H1 (cell line): Measurements from ENCODE around the gene SLC38A5. TPM values are rescaled to one million over a fixed set of nuclear protein-coding genes. Genes with fewer than 3 reads are reported as not detected.

Experiments used
- CTCF ChIA-PET: fragments of 300-600 bp; sonication (Branson Sonifier 250); formaldehyde crosslinking; loops from one replicate; lab custom pipeline; 2021; ENCODE audit not compliant: partially characterized antibody; lab: Charles Lee
- POLR2A ChIA-PET: fragments of 300-600 bp; sonication (Branson Sonifier 250); formaldehyde crosslinking; loops from one replicate; lab custom pipeline; 2021; ENCODE audit warnings: inconsistent platforms; ENCODE audit not compliant: partially characterized antibody; lab: Charles Lee
- DNase-seq, 2 experiments: peaks; one replicate each; pipeline versions ENCODE4 v3.0.0 to v3.0.0-alpha.2; 2010 to 2022; ENCODE audit warnings: low spot score in 2 of 2, low read depth in 1 of 2, mixed read lengths in 1 of 2
- FAIRE-seq: peaks from 2 replicates; lab custom pipeline; 2011; peaks lifted over from hg19 to GRCh38; lab: Jason Lieb, UNC
- H2AFZ ChIP-seq: 2 replicates; pipeline ENCODE4 v1.8.1; 2012; ENCODE audit warnings: low read length, inconsistent platforms
- H2AK5ac ChIP-seq: 2 replicates; pipeline ENCODE4 v1.6.1; 2013; ENCODE audit warnings: low read depth, low read length
- H2BK120ac ChIP-seq: replicated peaks from 2 replicates; pipeline ENCODE3; 2013; ENCODE audit warnings: low read depth, low read length, inconsistent platforms
- H2BK12ac ChIP-seq: 2 replicates; pipeline ENCODE4 v1.6.1; 2013; ENCODE audit warnings: low read depth, low read length
- H2BK15ac ChIP-seq: 2 replicates; pipeline ENCODE4 v1.6.1; 2013; ENCODE audit warnings: low read length
- H2BK20ac ChIP-seq: 2 replicates; pipeline ENCODE4 v1.6.1; 2013; ENCODE audit warnings: low read length
- H2BK5ac ChIP-seq: 2 replicates; pipeline ENCODE4 v1.6.1; 2013; ENCODE audit warnings: low read depth, low read length
- H3K14ac ChIP-seq: 2 replicates; pipeline ENCODE4 v1.6.1; 2013; ENCODE audit warnings: inconsistent platforms; ENCODE audit not compliant: insufficient read length
- H3K18ac ChIP-seq: 2 replicates; pipeline ENCODE4 v1.6.1; 2013; ENCODE audit warnings: low read length; ENCODE audit errors: extremely low read depth
- H3K23ac ChIP-seq: 2 replicates; pipeline ENCODE4 v1.6.1; 2013; ENCODE audit warnings: inconsistent platforms; ENCODE audit not compliant: insufficient read length
- H3K23me2 ChIP-seq: 2 replicates; pipeline ENCODE4 v1.6.1; 2013; ENCODE audit warnings: low read depth, low read length
- H3K27ac ChIP-seq: 2 replicates; pipeline ENCODE4 v1.6.1; 2011; ENCODE audit warnings: low read depth, low read length, inconsistent platforms
- H3K27me3 ChIP-seq, 4 experiments: replicated peaks in 1 of 4; 1 replicate in 1 of 4; 2 replicates in 3 of 4; pipeline versions ENCODE4 v1.6.1 to v1.8.1; 2011 to 2013; ENCODE audit warnings: low read length in 3 of 4, mild to moderate bottlenecking in 3 of 4, inconsistent platforms in 2 of 4, mixed read lengths in 2 of 4, moderate library complexity in 1 of 4; ENCODE audit not compliant: control insufficient read depth in 3 of 4, insufficient read depth in 3 of 4; ENCODE audit errors: extremely low read depth in 1 of 4
- H3K36me3 ChIP-seq, 4 experiments: 2 replicates each; pipeline versions ENCODE4 v1.6.1 to v1.8.1; 2011 to 2013; ENCODE audit warnings: mild to moderate bottlenecking in 4 of 4, low read length in 3 of 4, moderate library complexity in 2 of 4, control low read depth in 1 of 4, inconsistent platforms in 1 of 4; ENCODE audit not compliant: insufficient read depth in 4 of 4, control insufficient read depth in 2 of 4
- H3K4ac ChIP-seq: replicated peaks from 2 replicates; pipeline ENCODE3; 2013; ENCODE audit warnings: low read length, low read depth, mixed read lengths, inconsistent platforms; ENCODE audit not compliant: insufficient read length
- H3K4me1 ChIP-seq, 4 experiments: replicated peaks in 1 of 4; 1 replicate in 1 of 4; 2 replicates in 3 of 4; pipeline versions ENCODE4 v1.6.1 to v1.8.1; 2011 to 2013; ENCODE audit warnings: low read length in 3 of 4, inconsistent platforms in 2 of 4, mixed read lengths in 1 of 4; ENCODE audit not compliant: insufficient read depth in 4 of 4, control insufficient read depth in 3 of 4
- H3K4me2 ChIP-seq, 2 experiments: 2 replicates each; pipeline versions ENCODE4 v1.6.1 to v1.8.1; 2011 to 2013; ENCODE audit warnings: low read depth in 2 of 2, low read length in 2 of 2, control low read depth in 1 of 2, inconsistent platforms in 1 of 2, mild to moderate bottlenecking in 1 of 2; ENCODE audit not compliant: insufficient read depth in 1 of 2
- H3K4me3 ChIP-seq, 4 experiments: fragments of 200-600, 300-600 bp in 1 of 4; sonication (generic), shearing (Covaris generic), sonication (Bioruptor Twin) in 1 of 4; 2 replicates each; pipeline versions ENCODE4 v1.5.1 to v1.8.1; 2011 to 2016; ENCODE audit warnings: low read length in 4 of 4, low read depth in 3 of 4, control low read depth in 2 of 4, inconsistent platforms in 2 of 4, mild to moderate bottlenecking in 2 of 4, mixed read lengths in 1 of 4, moderate library complexity in 1 of 4; ENCODE audit not compliant: insufficient read depth in 2 of 4; ENCODE audit errors: extremely low read depth in 1 of 4
- H3K56ac ChIP-seq: replicated peaks from 2 replicates; pipeline ENCODE3; 2013; ENCODE audit warnings: low read depth, mild to moderate bottlenecking, mixed read lengths, low read length, inconsistent platforms; ENCODE audit not compliant: insufficient read length
- H3K79me1 ChIP-seq: 2 replicates; pipeline ENCODE4 v1.6.1; 2013; ENCODE audit warnings: low read depth, low read length, control low read depth
- H3K79me2 ChIP-seq, 2 experiments: 2 replicates each; pipeline versions ENCODE4 v1.6.1 to v1.8.1; 2012 to 2013; ENCODE audit warnings: low read length in 2 of 2, mild to moderate bottlenecking in 2 of 2, inconsistent platforms in 1 of 2; ENCODE audit not compliant: insufficient read depth in 2 of 2, control insufficient read depth in 1 of 2
- H3K9ac ChIP-seq, 4 experiments: replicated peaks in 1 of 4; 1 replicate in 1 of 4; 2 replicates in 3 of 4; pipeline versions ENCODE4 v1.6.1 to v1.8.1; 2011 to 2013; ENCODE audit warnings: low read depth in 3 of 4, low read length in 3 of 4, control low read depth in 2 of 4, mild to moderate bottlenecking in 2 of 4, moderate library complexity in 2 of 4, inconsistent platforms in 1 of 4; ENCODE audit errors: extremely low read depth in 1 of 4
- H3K9me3 ChIP-seq, 2 experiments: 2 replicates each; pipeline versions ENCODE4 v1.6.1 to v1.8.1; 2012 to 2013; ENCODE audit warnings: mild to moderate bottlenecking in 2 of 2, moderate library complexity in 2 of 2, control low read depth in 1 of 2, inconsistent platforms in 1 of 2, low read depth in 1 of 2, low read length in 1 of 2, mixed read lengths in 1 of 2; ENCODE audit not compliant: insufficient read depth in 2 of 2
- H4K20me1 ChIP-seq, 2 experiments: replicated peaks in 1 of 2; 2 replicates each; pipeline versions ENCODE3 to v1.8.1; 2011 to 2013; ENCODE audit warnings: inconsistent platforms in 2 of 2, low read length in 2 of 2, mild to moderate bottlenecking in 1 of 2; ENCODE audit not compliant: insufficient read depth in 2 of 2, control insufficient read depth in 1 of 2
- H4K5ac ChIP-seq: 2 replicates; pipeline ENCODE4 v1.6.1; 2013; ENCODE audit warnings: low read length, low read depth, mixed read lengths, inconsistent platforms; ENCODE audit not compliant: insufficient read length
- H4K8ac ChIP-seq: 2 replicates; pipeline ENCODE4 v1.8.0; 2013; ENCODE audit warnings: mild to moderate bottlenecking, moderate library complexity, low read length, inconsistent platforms; ENCODE audit not compliant: insufficient read depth; ENCODE audit errors: extremely low read depth
- H4K91ac ChIP-seq: replicated peaks from 2 replicates; pipeline ENCODE3; 2013; ENCODE audit warnings: low read length, mixed read lengths, inconsistent platforms; ENCODE audit not compliant: insufficient read length
- BACH1 ChIP-seq: IDR thresholded peaks from 2 replicates; pipeline ENCODE4 v1.6.1; 2012; ENCODE audit warnings: low read length, improper control_type of control experiment
- BRCA1 ChIP-seq: IDR thresholded peaks from 2 replicates; pipeline ENCODE4 v1.6.1; 2012; ENCODE audit warnings: low read depth, low read length, improper control_type of control experiment
- CEBPB ChIP-seq: IDR thresholded peaks from 2 replicates; pipeline ENCODE4 v1.6.1; 2012; ENCODE audit warnings: low read depth, low read length
- EGR1 ChIP-seq: IDR thresholded peaks from 2 replicates; pipeline ENCODE4 v1.6.1; 2011; ENCODE audit warnings: low read depth, low read length, borderline replicate concordance
- EP300 ChIP-seq, 2 experiments: IDR thresholded peaks; 1 replicate in 1 of 2; 2 replicates in 1 of 2; pipeline ENCODE4 v1.6.1; 2011 to 2012; ENCODE audit warnings: low read depth in 2 of 2, low read length in 2 of 2, mild to moderate bottlenecking in 2 of 2, borderline replicate concordance in 1 of 2, inconsistent platforms in 1 of 2, moderate library complexity in 1 of 2
- KDM5A ChIP-seq: fragments of 200-600 bp; IDR thresholded peaks from 2 replicates; pipeline ENCODE4 v1.7.1; 2012; ENCODE audit warnings: mild to moderate bottlenecking, low read length, inconsistent platforms, mixed read lengths
- NANOG ChIP-seq: IDR thresholded peaks from 2 replicates; pipeline ENCODE4 v1.6.1; 2011; ENCODE audit warnings: low read length, low read depth, mild to moderate bottlenecking, inconsistent platforms; ENCODE audit not compliant: insufficient read depth, poor library complexity, severe bottlenecking
- RFX5 ChIP-seq: IDR thresholded peaks from 2 replicates; pipeline ENCODE4 v1.6.1; 2011; ENCODE audit warnings: low read depth, low read length, improper control_type of control experiment, borderline replicate concordance
- SP2 ChIP-seq: IDR thresholded peaks from 2 replicates; pipeline ENCODE4 v1.6.1; 2012; ENCODE audit warnings: mild to moderate bottlenecking, low read length, inconsistent platforms
- TBP ChIP-seq: IDR thresholded peaks from 2 replicates; pipeline ENCODE4 v1.6.1; 2011; ENCODE audit warnings: low read depth, low read length, improper control_type of control experiment
- YY1 ChIP-seq: IDR thresholded peaks from 2 replicates; pipeline ENCODE4 v1.6.1; 2011; ENCODE audit warnings: low read depth, mild to moderate bottlenecking, low read length
- ZNF274 ChIP-seq: IDR thresholded peaks from 2 replicates; pipeline ENCODE4 v1.7.0; 2012; ENCODE audit warnings: low read length, borderline replicate concordance; ENCODE audit errors: extremely low read depth
- whole genome bisulfite sequencing, 2 experiments: shearing (Covaris generic) in 1 of 2; methylation state at CpG; one replicate each; pipeline versions ENCODE4 v1.1.6 to v1.1.7; 2013 to 2015; ENCODE audit warnings: low lambda C conversion rate in 2 of 2, mixed read lengths in 2 of 2, inconsistent platforms in 1 of 2, low coverage in 1 of 2, missing lambda C conversion rate in 1 of 2; ENCODE audit not compliant: insufficient replicate concordance in 2 of 2, insufficient coverage in 1 of 2, insufficient read length in 1 of 2; ENCODE audit errors: extremely low coverage in 1 of 2, missing lambda C conversion rate in 1 of 2; 5-methylcytosine and 5-hydroxymethylcytosine counted together
- polyA plus RNA-seq, 7 experiments: library from polyadenylated mRNA; depleted of rRNA in 3 of 7; stranded (reverse) in 5 of 7; unstranded in 2 of 7; fragments of >200 nt in 5 of 7; fragments of 200-250 nt in 2 of 7; gene quantifications; 1 replicate in 5 of 7; 2 replicates in 1 of 7; 4 replicates in 1 of 7; pipeline versions ENCODE4 v1.2.1 to v1.2.3, GENCODE V29; 2011 to 2013; ENCODE audit warnings: missing spikeins in 2 of 7, mixed read lengths in 2 of 7
- total RNA-seq: library from RNA; stranded (reverse); fragmentation: NEBNext Ultra II Directional; extraction: Animal tissue kit (Norgen Biotek cat#: 25700); gene quantifications from 2 replicates; pipeline ENCODE4 v1.2.1, GENCODE V29; 2021
- TF ChIP-seq, protein P1 (sequence below): IDR thresholded peaks from 2 replicates; pipeline ENCODE4 v1.6.1; 2011; ENCODE audit warnings: low read depth, mild to moderate bottlenecking, low read length; ENCODE audit not compliant: insufficient read depth
- TF ChIP-seq, protein P2 (sequence below): IDR thresholded peaks from 2 replicates; pipeline ENCODE4 v1.6.1; 2012; ENCODE audit warnings: inconsistent platforms

The SLC38A5 gene
- total and polyA plus RNA-seq, 2 of the 8 experiments (the other 6 are each of a cell fraction or from before 2014, with no cell fraction given): 70.9 to 106 TPM

DNA sequence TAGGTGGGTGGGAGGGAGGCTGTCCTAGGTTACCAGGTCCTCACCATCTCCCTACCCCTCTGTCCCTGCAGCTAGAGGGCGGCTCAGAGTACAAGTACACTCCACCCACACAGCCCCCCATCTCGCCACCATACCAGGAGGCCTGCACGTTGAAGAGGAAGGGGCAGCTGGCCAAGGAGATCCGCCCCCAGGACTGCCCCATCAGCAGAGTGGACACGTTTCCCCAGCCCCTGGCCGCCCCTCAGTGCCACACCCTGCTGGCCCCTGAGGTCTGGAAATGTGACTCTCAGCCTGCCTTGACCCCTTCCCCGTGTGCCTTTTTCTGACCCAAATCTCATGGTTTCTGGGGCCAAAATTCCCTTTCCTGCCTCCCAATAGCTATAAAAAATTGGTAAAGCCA lies 12.5 kb upstream of the SLC38A5 start:
- WGBS, 2 experiments: 83% methylated on average over 2 of the region's 7 CpGs; no CpG with 5 or more reads in 1 of the 2 experiments
- H2BK5ac ChIP-seq: no peak overlapping the region
- H2BK120ac ChIP-seq: no peak overlapping the region
- H4K20me1 ChIP-seq: peaks cover 0 to 4% of the 10 kb centered on the region in 2 experiments
- H3K4me2 ChIP-seq: no peak overlapping the region
- H3K36me3 ChIP-seq: peaks cover 0 to 21% (median 7%) of the 10 kb centered on the region in 4 experiments; a peak in 5 of 8 replicates
- no peak overlapping the region for H3K27ac ChIP-seq
- H2AK5ac ChIP-seq: no peak overlapping the region
- H3K4me3 ChIP-seq: no peak overlapping the region
- H2AFZ ChIP-seq: no peak overlapping the region
- H4K8ac ChIP-seq: no peak overlapping the region
- no peak overlapping the region for H3K18ac ChIP-seq
- H3K79me2 ChIP-seq: peaks cover 0 to 3% of the 10 kb centered on the region in 2 experiments; a peak in 2 of 4 replicates
- H2BK15ac ChIP-seq: no peak overlapping the region
- FAIRE-seq: no peak
- no peak overlapping the region for H3K23ac ChIP-seq
- POLR2A ChIA-PET: interaction anchor here (0.6 kb wide), 1 partner anchor 351 kb away, joined by 3 read pairs; no protein-coding TSS in a partner anchor
- H4K91ac ChIP-seq: no peak overlapping the region
- H3K56ac ChIP-seq: no peak overlapping the region
- no peak overlapping the region for H3K4ac ChIP-seq
- CTCF ChIA-PET: interaction anchor here (0.7 kb wide), 1 partner anchor 11 kb away, joined by 3 read pairs; no protein-coding TSS in a partner anchor
- no peak overlapping the region for H3K9ac ChIP-seq
- H3K4me1 ChIP-seq: no peaks in the 10 kb centered on the region
- H3K14ac ChIP-seq: no peak overlapping the region
- H2BK20ac ChIP-seq: no peak overlapping the region
- H3K27me3 ChIP-seq: no peaks in the 10 kb centered on the region
- no peak for DNase-seq
- H2BK12ac ChIP-seq: no peak overlapping the region
- no peak overlapping the region for H4K5ac ChIP-seq
- no peaks in the 10 kb centered on the region for H3K79me1 ChIP-seq
- no peaks in the 10 kb centered on the region for H3K23me2 ChIP-seq
- no peaks in the 10 kb centered on the region for H3K9me3 ChIP-seq
- TF ChIP-seq RFX5 (no peak), TBP (no peak), YY1 (no peak), KDM5A (no peak), EGR1 (no peak), BACH1 (no peak), EP300 (IDR thresholded peaks at IDR 0.05; ENCODE audit: borderline replicate concordance in 1 of 2, low read depth in 2 of 2, low read length in 2 of 2) (no peak), CEBPB (no peak), NANOG (no peak), ZNF274 (no peak), SP2 (no peak), BRCA1 (no peak)
- TF ChIP-seq, protein P1, sequence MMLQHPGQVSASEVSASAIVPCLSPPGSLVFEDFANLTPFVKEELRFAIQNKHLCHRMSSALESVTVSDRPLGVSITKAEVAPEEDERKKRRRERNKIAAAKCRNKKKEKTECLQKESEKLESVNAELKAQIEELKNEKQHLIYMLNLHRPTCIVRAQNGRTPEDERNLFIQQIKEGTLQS: no peak
- TF ChIP-seq, protein P2, sequence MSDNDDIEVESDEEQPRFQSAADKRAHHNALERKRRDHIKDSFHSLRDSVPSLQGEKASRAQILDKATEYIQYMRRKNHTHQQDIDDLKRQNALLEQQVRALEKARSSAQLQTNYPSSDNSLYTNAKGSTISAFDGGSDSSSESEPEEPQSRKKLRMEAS: no peak
